ENCODE results near the gene STMN1.
A peak's percentile ranks its signal among the peaks of the same experiment; 100 is the strongest.

STMN1 gene

DNA sequence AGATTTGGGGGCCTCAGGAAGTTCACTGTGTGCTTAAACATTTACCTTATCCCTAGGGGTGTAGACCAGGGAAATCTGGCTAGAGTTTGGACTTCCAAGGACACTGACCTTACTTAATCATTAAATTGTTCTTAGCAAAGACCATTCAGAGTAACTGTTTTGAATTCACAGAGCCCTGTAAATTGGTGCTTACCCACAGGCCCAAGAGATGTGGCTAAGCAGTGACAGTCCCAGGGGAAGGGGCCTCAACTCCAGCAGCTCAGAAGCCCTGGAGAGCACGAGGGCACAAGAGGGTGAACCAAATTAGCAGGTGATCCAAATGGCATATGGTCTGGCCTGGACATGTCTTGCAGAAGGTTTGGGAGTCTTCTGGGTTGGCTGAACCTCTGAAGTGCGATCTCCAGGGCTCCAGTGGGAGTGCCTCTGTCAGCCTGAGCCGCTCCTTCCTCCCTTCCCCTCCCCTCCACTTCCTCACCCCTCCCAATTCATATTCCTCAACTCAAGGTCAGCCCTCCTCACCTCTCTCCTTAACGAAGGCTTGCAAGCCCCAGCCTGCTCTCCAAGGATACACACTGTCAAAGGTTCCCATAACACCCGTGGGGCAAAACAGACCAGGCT lies 35.0 kb downstream of the STMN1 start:
- peak; percentile 72 for DNase-seq (ENCODE audit: low read depth)
- TF ChIP-seq MAX (IDR thresholded peaks at IDR 0.05; ENCODE audit: low read depth, low read length), result peak; percentile 23; the same call in 1 of the 2 replicates
- TF ChIP-seq POLR2A (IDR thresholded peaks at IDR 0.05; ENCODE audit: extremely low read depth, insufficient read length), result no peak
- H3K4me3 ChIP-seq (ENCODE audit: low read depth, low read length), result no peak overlapping the region

- H3K4me3 ChIP-seq (ENCODE audit: low read depth, low read length), result no peak overlapping the region
- no peak for DNase-seq (ENCODE audit: low read depth)
- no peak for TF ChIP-seq MAX (IDR thresholded peaks at IDR 0.05; ENCODE audit: low read depth, low read length)
- TF ChIP-seq MYC (IDR thresholded peaks at IDR 0.05; ENCODE audit: low read depth, low read length), result no peak
- TF ChIP-seq POLR2A (IDR thresholded peaks at IDR 0.05; ENCODE audit: extremely low read depth, insufficient read length), result no peak
- no peak for TF ChIP-seq CTCF (IDR thresholded peaks at IDR 0.05; ENCODE audit: low read depth, low read length)
These were observed 35.6 kb downstream of the STMN1 start for GRCh38 chr1:25870614-25871013.

GRCh38 chr1:25869909-25870606 lies 36.2 kb downstream of the STMN1 start:
- DNase-seq (ENCODE audit: low read depth), result peak; percentile 55
- TF ChIP-seq CTCF (IDR thresholded peaks at IDR 0.05; ENCODE audit: low read depth, low read length) (no peak), MYC (IDR thresholded peaks at IDR 0.05; ENCODE audit: low read depth, low read length) (no peak), MAX (IDR thresholded peaks at IDR 0.05; ENCODE audit: low read depth, low read length) (no peak), POLR2A (IDR thresholded peaks at IDR 0.05; ENCODE audit: extremely low read depth, insufficient read length) (no peak)
- H3K4me3 ChIP-seq (ENCODE audit: low read depth, low read length), result no peak overlapping the region

DNA sequence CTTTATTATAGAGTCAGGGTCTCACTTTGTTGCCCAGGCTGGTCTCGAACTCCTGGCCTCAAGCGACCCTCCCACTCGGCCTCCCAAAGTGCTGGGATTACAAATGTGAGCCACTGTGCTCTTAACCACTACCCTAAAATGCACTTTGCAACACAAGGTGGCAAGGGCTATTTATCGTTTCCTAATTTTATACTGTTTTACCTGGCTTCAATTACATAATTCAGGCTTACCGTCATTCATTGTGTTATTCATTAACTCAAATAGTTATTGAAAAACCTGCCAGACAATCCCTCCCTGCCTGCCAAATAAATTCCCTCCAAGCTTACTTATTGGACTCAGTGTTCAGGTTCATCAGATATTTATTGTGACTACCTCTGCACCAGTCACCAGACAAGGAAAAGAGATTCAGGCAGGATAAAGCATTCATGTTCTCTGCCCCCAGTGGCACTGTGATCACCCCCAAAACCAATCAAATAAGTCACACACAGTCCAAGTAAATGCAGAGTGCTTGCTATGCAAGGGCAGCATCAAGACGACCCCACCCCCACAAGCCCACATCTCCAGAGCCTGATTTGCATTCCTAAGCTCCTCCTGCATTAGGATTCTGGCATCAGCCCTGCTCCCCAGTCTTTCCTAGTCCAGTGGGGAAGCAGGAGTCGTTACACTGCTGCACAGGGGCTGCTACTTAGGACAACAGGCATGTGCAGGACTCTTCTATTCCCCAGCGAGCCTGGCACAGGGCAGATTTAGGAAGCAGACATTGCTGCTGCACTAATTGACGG lies 38.8 kb downstream of the STMN1 start:
- no peak for DNase-seq (ENCODE audit: low read depth)
- TF ChIP-seq POLR2A (IDR thresholded peaks at IDR 0.05; ENCODE audit: extremely low read depth, insufficient read length) (no peak), MYC (IDR thresholded peaks at IDR 0.05; ENCODE audit: low read depth, low read length) (no peak), MAX (IDR thresholded peaks at IDR 0.05; ENCODE audit: low read depth, low read length) (no peak), CTCF (IDR thresholded peaks at IDR 0.05; ENCODE audit: low read depth, low read length) (no peak)
- H3K4me3 ChIP-seq (ENCODE audit: low read depth, low read length), result no peak overlapping the region

DNA sequence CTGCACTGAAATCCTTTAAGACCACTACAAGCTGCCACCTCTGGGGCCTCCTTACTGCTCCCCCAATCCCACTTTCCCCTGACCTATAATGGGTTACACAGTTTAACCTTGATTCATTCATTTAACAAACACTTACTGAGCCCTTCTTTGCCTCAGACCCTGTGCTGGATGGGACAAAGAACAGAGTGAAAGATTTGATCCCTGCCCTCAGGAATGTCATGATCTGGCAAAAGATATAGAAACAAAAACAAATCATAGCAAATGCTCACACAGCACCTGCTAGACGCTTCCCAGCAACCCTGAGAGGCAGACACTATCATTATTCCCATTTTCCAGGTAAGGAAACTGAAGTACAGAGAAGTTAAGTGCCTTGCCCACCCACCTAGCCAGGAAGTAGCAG lies 39.9 kb downstream of the STMN1 start:
- no peak overlapping the region for H3K4me3 ChIP-seq (ENCODE audit: low read depth, low read length)
- TF ChIP-seq POLR2A (IDR thresholded peaks at IDR 0.05; ENCODE audit: extremely low read depth, insufficient read length) (no peak), MAX (IDR thresholded peaks at IDR 0.05; ENCODE audit: low read depth, low read length) (no peak), CTCF (IDR thresholded peaks at IDR 0.05; ENCODE audit: low read depth, low read length) (no peak), MYC (IDR thresholded peaks at IDR 0.05; ENCODE audit: low read depth, low read length) (no peak)
- DNase-seq (ENCODE audit: low read depth), result no peak

GRCh38 chr1:25864434-25864833 lies 41.8 kb downstream of the STMN1 start:
- TF ChIP-seq POLR2A (IDR thresholded peaks at IDR 0.05; ENCODE audit: extremely low read depth, insufficient read length), result no peak
- no peak for TF ChIP-seq CTCF (IDR thresholded peaks at IDR 0.05; ENCODE audit: low read depth, low read length)
- H3K4me3 ChIP-seq (ENCODE audit: low read depth, low read length), result no peak overlapping the region
- DNase-seq (ENCODE audit: low read depth), result no peak
